Esophagus muscularis mucosa (tissue), 3 donors: ENCODE results near the gene PPM1M.

ENCODE experiments used
- CTCF ChIP-seq, 3 experiments: fragments of 200-600 bp in 2 of 3; fragments of 450-650 bp in 1 of 3; sonication (generic) in 2 of 3; IDR thresholded peaks; one replicate each; pipeline ENCODE4 v1.5.1; 2017 to 2019; ENCODE audit warnings: antibody characterized with exemption in 3 of 3, mild to moderate bottlenecking in 2 of 3, moderate library complexity in 1 of 3
- POLR2A ChIP-seq: fragments of 450-650 bp; IDR thresholded peaks from one replicate; pipeline ENCODE4 v1.6.1; 2017; ENCODE audit warnings: antibody characterized with exemption, moderate library complexity, mild to moderate bottlenecking, low read depth
- POLR2AphosphoS5 ChIP-seq, 2 donors: sonication (generic); formaldehyde crosslinking; IDR thresholded peaks; one replicate each; pipeline ENCODE4 v1.6.1; 2017; ENCODE audit warnings: antibody characterized with exemption in 2 of 2

GRCh38 chr3:52243791-52244628, 1.5 kb upstream of the PPM1M start:
- TF ChIP-seq CTCF (IDR thresholded peaks at IDR 0.05), result no peak
- no peak for TF ChIP-seq POLR2A
- peak in 1 of 2 donors; percentile 7 for TF ChIP-seq POLR2AphosphoS5 (IDR thresholded peaks at IDR 0.05)
